Tibial nerve (tissue), 4 donors: ENCODE data around the gene MARCHF3. TPM values are rescaled to one million over a fixed set of nuclear protein-coding genes. Genes with fewer than 3 reads are reported as not detected.

Source experiments
- DNase-seq, 2 donors: peaks; one replicate each; pipeline ENCODE4 v3.0.0-alpha.2; 2019; ENCODE audit warnings: low spot score in 2 of 2
- H3K27ac ChIP-seq, 4 donors: fragments of 200-600 bp; sonication (generic) in 3 of 4; one replicate each; pipeline ENCODE4 v1.5.1; 2017 to 2019; ENCODE audit warnings: mild to moderate bottlenecking in 1 of 4
- H3K27me3 ChIP-seq, 2 donors: fragments of 200-600 bp; sonication (generic) in 1 of 2; one replicate each; pipeline versions ENCODE4 v1.5.1 to v1.6.0; 2017 to 2019
- H3K36me3 ChIP-seq, 3 donors: fragments of 200-600 bp; sonication (generic); one replicate each; pipeline ENCODE4 v1.5.1; 2018 to 2019
- H3K4me1 ChIP-seq, 4 donors: fragments of 200-600 bp; sonication (generic) in 3 of 4; one replicate each; pipeline ENCODE4 v1.5.1; 2017 to 2019
- H3K4me3 ChIP-seq, 4 donors: fragments of 200-600 bp; sonication (generic) in 3 of 4; one replicate each; pipeline ENCODE4 v1.5.1; 2017 to 2019; ENCODE audit warnings: mild to moderate bottlenecking in 1 of 4, moderate library complexity in 1 of 4
- H3K9me3 ChIP-seq, 4 donors: fragments of 200-600 bp; sonication (generic) in 3 of 4; one replicate each; pipeline ENCODE4 v1.5.1; 2017 to 2019
- CTCF ChIP-seq, 5 experiments: fragments of 200-600 bp in 3 of 5; fragments of 450-650 bp in 2 of 5; sonication (generic) in 3 of 5; IDR thresholded peaks; one replicate each; pipeline ENCODE4 v1.5.1; 2016 to 2019; ENCODE audit warnings: antibody characterized with exemption in 5 of 5, mild to moderate bottlenecking in 3 of 5, moderate library complexity in 2 of 5
- EP300 ChIP-seq, 2 donors: sonication (generic); formaldehyde crosslinking; IDR thresholded peaks; one replicate each; pipeline ENCODE4 v1.6.1; 2017; ENCODE audit warnings: antibody characterized with exemption in 2 of 2, mild to moderate bottlenecking in 1 of 2
- POLR2A ChIP-seq, 2 donors: fragments of 450-650 bp; IDR thresholded peaks; one replicate each; pipeline ENCODE4 v1.6.1; 2017; ENCODE audit warnings: antibody characterized with exemption in 2 of 2, mild to moderate bottlenecking in 2 of 2, moderate library complexity in 2 of 2
- WGBS, 2 donors: methylation state at CpG; one replicate each; pipeline ENCODE4 v1.1.5; 2018; 5-methylcytosine and 5-hydroxymethylcytosine counted together
- total RNA-seq, 4 donors: library from RNA; depleted of rRNA; stranded (reverse); fragments of >200 nt; gene quantifications; one replicate each; pipeline ENCODE4 v1.1.0, GENCODE V29; 2016

MARCHF3 gene
- total RNA-seq, 4 donors from 2014 or later = 1.8 to 8.7 (median 4.7) TPM

DNA sequence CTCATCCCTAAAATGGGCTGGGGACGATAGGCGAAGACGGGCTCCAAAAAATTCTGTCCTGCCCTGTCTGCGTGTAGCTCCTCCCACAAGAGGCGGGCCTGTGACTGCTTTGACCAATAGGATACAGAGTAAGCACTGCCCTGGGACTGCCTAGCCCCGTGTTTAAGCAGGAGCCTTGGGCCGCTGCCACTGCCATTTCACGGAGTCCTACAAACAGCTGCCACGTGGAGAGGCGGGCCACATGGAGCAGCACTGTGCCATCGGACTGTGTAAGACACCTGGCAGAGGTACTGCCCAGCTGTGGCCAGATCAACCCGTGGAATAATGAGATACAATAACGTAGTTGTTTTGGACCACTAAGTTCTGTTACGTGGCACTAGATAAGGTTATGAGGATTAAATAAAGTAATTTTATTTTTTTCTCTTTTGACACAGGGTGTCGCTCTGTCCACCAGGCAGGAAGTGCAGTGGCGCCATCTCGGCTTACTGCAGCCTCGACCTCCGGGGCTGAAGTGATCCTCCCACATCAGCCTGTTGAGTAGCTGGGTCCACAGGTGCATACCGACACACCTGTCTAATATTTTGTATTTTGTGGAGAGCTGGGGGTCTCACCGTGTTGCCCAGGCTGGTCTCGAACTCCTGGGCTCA lies 166.2 kb downstream of the MARCHF3 start:
- Histone ChIP-seq H3K4me1 (peaks cover 0 to 6% (median 0%) of the 10 kb centered on the region in 4 donors), H3K27me3 (no peaks in the 10 kb centered on the region), H3K27ac (no peak overlapping the region), H3K36me3 (no peaks in the 10 kb centered on the region), H3K4me3 (no peak overlapping the region), H3K9me3 (no peaks in the 10 kb centered on the region)
- TF ChIP-seq EP300 (IDR thresholded peaks at IDR 0.05) = no peak
- TF ChIP-seq CTCF (IDR thresholded peaks at IDR 0.05) = no peak
- TF ChIP-seq POLR2A (IDR thresholded peaks at IDR 0.05) = no peak
- 92 to 93% methylated on average over 20 to 22 of the region's 22 CpGs for WGBS, 2 donors
- no peak for DNase-seq

- no peak for TF ChIP-seq EP300 (IDR thresholded peaks at IDR 0.05)
- TF ChIP-seq POLR2A (IDR thresholded peaks at IDR 0.05) = no peak
- no peak for TF ChIP-seq CTCF (IDR thresholded peaks at IDR 0.05)
- WGBS, 2 donors = 94% methylated on average over 4 of the region's 4 CpGs
- Histone ChIP-seq H3K27me3 (no peaks in the 10 kb centered on the region), H3K27ac (no peak overlapping the region), H3K36me3 (no peaks in the 10 kb centered on the region), H3K4me1 (no peaks in the 10 kb centered on the region), H3K9me3 (no peaks in the 10 kb centered on the region), H3K4me3 (no peak overlapping the region)
- no peak for DNase-seq
Observed at GRCh38 chr5:126863402-126863801, 167.0 kb downstream of the MARCHF3 start.

DNA sequence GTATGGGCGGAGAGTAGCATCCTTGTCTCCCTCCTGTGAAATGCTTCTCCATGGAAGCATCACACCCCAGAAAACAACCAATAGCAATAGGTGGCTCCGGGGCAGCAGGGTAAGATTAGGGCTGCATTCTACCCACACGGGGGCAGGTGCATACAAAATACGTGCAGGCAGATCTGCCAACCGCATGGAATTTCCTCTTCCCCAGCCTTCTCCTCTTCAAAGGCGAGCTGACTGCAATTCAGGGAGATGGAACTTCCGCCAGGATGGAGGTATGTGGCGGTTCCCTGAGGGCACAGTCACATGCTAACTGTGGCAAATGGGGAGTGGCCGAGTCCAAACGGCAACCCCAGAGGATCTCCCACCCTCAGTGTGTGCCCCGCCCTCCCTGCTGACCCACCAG lies 171.9 kb downstream of the MARCHF3 start:
- H3K27ac ChIP-seq = no peak overlapping the region

GRCh38 chr5:126857472-126858410 lies 172.6 kb downstream of the MARCHF3 start:
- Histone ChIP-seq H3K36me3 (no peaks in the 10 kb centered on the region), H3K4me1 (peaks cover 0 to 10% (median 0%) of the 10 kb centered on the region in 4 donors), H3K4me3 (no peak overlapping the region), H3K27ac (no peak overlapping the region), H3K9me3 (no peaks in the 10 kb centered on the region), H3K27me3 (no peaks in the 10 kb centered on the region)
- TF ChIP-seq EP300 (IDR thresholded peaks at IDR 0.05) = no peak
- 61 to 73% methylated on average over 13 of the region's 13 CpGs for WGBS, 2 donors
- DNase-seq = no peak

More for the DNA sequence above, 171.9 kb downstream of the MARCHF3 start:
- WGBS, 2 donors = 90% methylated on average over 11 of the region's 11 CpGs
- Histone ChIP-seq H3K9me3 (no peaks in the 10 kb centered on the region), H3K27me3 (no peaks in the 10 kb centered on the region), H3K4me3 (no peak overlapping the region), H3K4me1 (peaks cover 0 to 7% (median 0%) of the 10 kb centered on the region in 4 donors), H3K36me3 (no peaks in the 10 kb centered on the region)
- TF ChIP-seq EP300 (IDR thresholded peaks at IDR 0.05) (no peak), CTCF (IDR thresholded peaks at IDR 0.05) (no peak), POLR2A (IDR thresholded peaks at IDR 0.05) (no peak)
- no peak for DNase-seq

DNA sequence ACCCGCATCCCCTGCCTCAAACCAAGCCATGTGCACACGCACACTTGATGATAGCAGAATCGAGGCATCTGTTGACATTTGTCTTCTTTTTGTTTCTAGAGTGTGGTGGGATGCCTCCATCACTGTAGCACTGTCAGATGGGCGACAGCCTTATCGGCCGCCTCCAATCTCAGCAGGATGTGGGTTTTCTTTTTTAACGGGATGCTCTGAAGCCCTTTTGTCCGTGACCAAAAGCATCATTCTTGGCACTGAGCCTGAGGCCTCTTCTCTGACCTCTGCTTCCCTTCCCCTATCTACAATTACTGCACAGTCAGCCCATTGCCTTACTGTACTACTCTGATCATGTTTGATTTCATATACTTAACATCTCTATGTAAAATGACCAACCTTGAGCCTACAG lies 175.1 kb downstream of the MARCHF3 start:
- no peak overlapping the region for H3K4me3 ChIP-seq
- H3K27ac ChIP-seq = no peak overlapping the region
- DNase-seq = no peak
- 42 to 55% methylated on average over 8 of the region's 8 CpGs for WGBS, 2 donors
- TF ChIP-seq EP300 (IDR thresholded peaks at IDR 0.05) (no peak), CTCF (IDR thresholded peaks at IDR 0.05) (no peak)
- no peaks in the 10 kb centered on the region for H3K36me3 ChIP-seq
- no peaks in the 10 kb centered on the region for H3K27me3 ChIP-seq
- H3K4me1 ChIP-seq = peaks cover 0 to 14% (median 4%) of the 10 kb centered on the region in 4 donors
- no peaks in the 10 kb centered on the region for H3K9me3 ChIP-seq
